WTC11 (cell line): ENCODE data around the gene EZR.

Experiments used
- JUN ChIP-seq: sonication (generic); formaldehyde crosslinking; IDR thresholded peaks from 2 replicates; pipeline ENCODE4 v1.8.0; 2023; ENCODE audit warnings: mild to moderate bottlenecking, missing genetic modification reagents
- ZNF416 ChIP-seq: fragments of 250-450 bp; sonication (Bioruptor Pico); IDR thresholded peaks from 2 replicates; pipeline ENCODE4 v1.9.0; 2021; ENCODE audit warnings: mild to moderate bottlenecking, inconsistent platforms
- TF ChIP-seq, protein P1 (sequence below): sonication (generic); formaldehyde crosslinking; IDR thresholded peaks from 2 replicates; pipeline ENCODE4 v1.8.0; 2022; ENCODE audit warnings: mild to moderate bottlenecking, missing genetic modification reagents
- TF ChIP-seq, protein P2 (sequence below): fragments of 200-600 bp; IDR thresholded peaks from 2 replicates; pipeline ENCODE4 v1.8.0; 2022; ENCODE audit warnings: antibody characterized with exemption

DNA sequence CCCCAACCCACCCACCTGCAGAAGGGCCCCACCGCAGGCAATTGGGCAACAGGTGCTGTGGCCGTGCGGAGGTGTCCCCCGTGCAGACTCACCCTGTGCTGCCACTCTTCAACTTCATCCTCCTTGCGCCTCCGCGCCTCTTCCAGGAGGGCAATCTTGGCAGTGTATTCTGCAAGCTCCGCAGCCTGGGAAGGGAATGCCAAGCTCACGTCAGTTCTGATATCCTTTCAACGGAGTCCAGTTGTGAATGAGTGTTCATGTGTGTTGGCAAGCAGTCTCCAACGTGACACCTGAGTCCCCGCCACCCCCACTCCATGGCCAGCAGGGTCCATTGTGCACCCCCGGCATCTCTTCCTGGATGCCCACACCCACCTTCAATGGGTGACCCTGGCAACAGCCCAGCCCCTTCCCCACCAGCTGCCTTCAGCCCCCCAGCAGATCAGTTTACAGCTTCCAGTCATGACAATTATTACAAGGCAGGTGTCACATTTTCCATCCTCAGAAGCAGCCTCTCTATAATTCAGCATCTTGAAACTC is 49.9 kb downstream of the EZR start:
- TF ChIP-seq, protein P1, sequence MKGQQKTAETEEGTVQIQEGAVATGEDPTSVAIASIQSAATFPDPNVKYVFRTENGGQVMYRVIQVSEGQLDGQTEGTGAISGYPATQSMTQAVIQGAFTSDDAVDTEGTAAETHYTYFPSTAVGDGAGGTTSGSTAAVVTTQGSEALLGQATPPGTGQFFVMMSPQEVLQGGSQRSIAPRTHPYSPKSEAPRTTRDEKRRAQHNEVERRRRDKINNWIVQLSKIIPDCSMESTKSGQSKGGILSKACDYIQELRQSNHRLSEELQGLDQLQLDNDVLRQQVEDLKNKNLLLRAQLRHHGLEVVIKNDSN (CRISPR knock-in tag) = no peak
- TF ChIP-seq, protein P2, sequence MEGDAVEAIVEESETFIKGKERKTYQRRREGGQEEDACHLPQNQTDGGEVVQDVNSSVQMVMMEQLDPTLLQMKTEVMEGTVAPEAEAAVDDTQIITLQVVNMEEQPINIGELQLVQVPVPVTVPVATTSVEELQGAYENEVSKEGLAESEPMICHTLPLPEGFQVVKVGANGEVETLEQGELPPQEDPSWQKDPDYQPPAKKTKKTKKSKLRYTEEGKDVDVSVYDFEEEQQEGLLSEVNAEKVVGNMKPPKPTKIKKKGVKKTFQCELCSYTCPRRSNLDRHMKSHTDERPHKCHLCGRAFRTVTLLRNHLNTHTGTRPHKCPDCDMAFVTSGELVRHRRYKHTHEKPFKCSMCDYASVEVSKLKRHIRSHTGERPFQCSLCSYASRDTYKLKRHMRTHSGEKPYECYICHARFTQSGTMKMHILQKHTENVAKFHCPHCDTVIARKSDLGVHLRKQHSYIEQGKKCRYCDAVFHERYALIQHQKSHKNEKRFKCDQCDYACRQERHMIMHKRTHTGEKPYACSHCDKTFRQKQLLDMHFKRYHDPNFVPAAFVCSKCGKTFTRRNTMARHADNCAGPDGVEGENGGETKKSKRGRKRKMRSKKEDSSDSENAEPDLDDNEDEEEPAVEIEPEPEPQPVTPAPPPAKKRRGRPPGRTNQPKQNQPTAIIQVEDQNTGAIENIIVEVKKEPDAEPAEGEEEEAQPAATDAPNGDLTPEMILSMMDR = no peak
- TF ChIP-seq ZNF416 (CRISPR knock-in tag) (no peak), JUN (CRISPR knock-in tag) (no peak)
